Right lobe of liver (tissue), 6 donors: ENCODE data around the gene PRKD2. TPM values are rescaled to one million over a fixed set of nuclear protein-coding genes. Genes with fewer than 3 reads are reported as not detected.

Experiments used
- ATAC-seq, 4 donors: fragments of 200-7000 bp; cut with Tn5 transposase; one replicate each; pipeline ENCODE4 v1.9.1; 2020; ENCODE audit warnings: mild to moderate bottlenecking in 4 of 4, moderate library complexity in 4 of 4
- DNase-seq, 3 donors: peaks; one replicate each; pipeline ENCODE4 v3.0.0-alpha.2; 2020
- H3K27ac ChIP-seq, 3 donors: fragments of 200-600 bp; one replicate each; pipeline ENCODE4 v1.8.0; 2022
- H3K27me3 ChIP-seq, 2 donors: fragments of 200-600 bp; one replicate each; pipeline ENCODE4 v1.8.0; 2022
- H3K36me3 ChIP-seq, 4 donors: fragments of 200-600 bp; sonication (generic) in 1 of 4; one replicate each; pipeline versions ENCODE4 v1.5.1 to v1.8.0; 2017 to 2022; ENCODE audit warnings: control low read depth in 1 of 4
- H3K4me1 ChIP-seq, 4 donors: fragments of 200-600 bp; sonication (generic) in 1 of 4; one replicate each; pipeline versions ENCODE4 v1.5.1 to v1.8.0; 2017 to 2022; ENCODE audit warnings: control low read depth in 1 of 4
- H3K4me3 ChIP-seq, 3 donors: fragments of 200-600 bp; one replicate each; pipeline ENCODE4 v1.8.0; 2022
- H3K9me3 ChIP-seq, 4 donors: fragments of 200-600 bp; sonication (generic) in 1 of 4; one replicate each; pipeline versions ENCODE4 v1.5.1 to v1.8.0; 2017 to 2022; ENCODE audit warnings: control low read depth in 1 of 4
- CTCF ChIP-seq, 4 donors: fragments of 200-600 bp in 3 of 4; fragments of 450-650 bp in 1 of 4; IDR thresholded peaks; one replicate each; pipeline versions ENCODE4 v1.5.1 to v1.8.0; 2016 to 2022; ENCODE audit warnings: antibody characterized with exemption in 4 of 4, mild to moderate bottlenecking in 2 of 4
- POLR2A ChIP-seq: fragments of 450-650 bp; IDR thresholded peaks from one replicate; pipeline ENCODE4 v1.6.1; 2017; ENCODE audit warnings: antibody characterized with exemption, mild to moderate bottlenecking
- WGBS: methylation state at CpG from one replicate; pipeline ENCODE4 v1.1.6; 2018; ENCODE audit warnings: low coverage, low lambda C conversion rate; ENCODE audit not compliant: insufficient coverage; ENCODE audit errors: missing lambda C conversion rate; 5-methylcytosine and 5-hydroxymethylcytosine counted together
- intact Hi-C, 2 donors: fragments of 100-400 bp; cut with DNase I; formaldehyde crosslinking; loops; one replicate each; pipeline versions ENCODE4 v1.11.2 to v1.14.1; 2022
- total RNA-seq, 6 experiments: library from RNA; depleted of rRNA in 2 of 6; stranded (reverse); fragments of >200 nt in 2 of 6; fragmentation: NEBNext Ultra II Directional in 3 of 6; extraction: Animal tissue kit (Norgen Biotek cat#: 25700) in 3 of 6; gene quantifications; one replicate each; pipeline versions ENCODE4 v1.1.0 to v1.2.4, GENCODE V29; 2016 to 2023
- donor health status: DM: no; HTN: yes; CAD: no.
- donor health status: DM: no; HTN: no; CAD: no.
- donor health status: DM: no; HTN: no; CAD: no.
- donor health status: DM: no; HTN: yes; CAD: no.
- donor health status: DM: no; HTN: yes; CAD: no.

The PRKD2 gene
- total RNA-seq, 6 experiments from 2014 or later: 15.1 to 20.2 (median 16.9) TPM

GRCh38 chr19:46693760-46694159, 23.2 kb downstream of the PRKD2 start:
- DNase-seq (no peak), ATAC-seq (no peak)
- Histone ChIP-seq H3K4me3 (no peak overlapping the region), H3K36me3 (peaks cover 0 to 86% (median 45%) of the 10 kb centered on the region in 4 donors), H3K27ac (no peak overlapping the region), H3K4me1 (no peaks in the 10 kb centered on the region), H3K27me3 (no peaks in the 10 kb centered on the region), H3K9me3 (no peaks in the 10 kb centered on the region)
- 100% methylated on average over 8 of the region's 22 CpGs for WGBS
- intact Hi-C loops: no loop called here
- TF ChIP-seq POLR2A: no peak
- no peak for TF ChIP-seq CTCF (IDR thresholded peaks at IDR 0.05)

- Histone ChIP-seq H3K4me1 (no peaks in the 10 kb centered on the region), H3K36me3 (peaks cover 0 to 88% (median 40%) of the 10 kb centered on the region in 4 donors), H3K27ac (no peak overlapping the region), H3K27me3 (no peaks in the 10 kb centered on the region), H3K9me3 (no peaks in the 10 kb centered on the region), H3K4me3 (no peak overlapping the region)
- 94% methylated on average over 4 of the region's 4 CpGs for WGBS
- intact Hi-C loops: no loop called here
- DNase-seq (no peak), ATAC-seq (no peak)
- no peak for TF ChIP-seq POLR2A
- TF ChIP-seq CTCF (IDR thresholded peaks at IDR 0.05): no peak
Measured at GRCh38 chr19:46692918-46693722, 23.8 kb downstream of the PRKD2 start.

GRCh38 chr19:46691948-46692347, 25.0 kb downstream of the PRKD2 start:
- no peaks in the 10 kb centered on the region for H3K4me1 ChIP-seq
- peaks cover 0 to 96% (median 39%) of the 10 kb centered on the region in 4 donors for H3K36me3 ChIP-seq
- no peaks in the 10 kb centered on the region for H3K9me3 ChIP-seq
- H3K27ac ChIP-seq: no peak overlapping the region
- no peak overlapping the region for H3K4me3 ChIP-seq
- WGBS: no CpG with 5 or more reads among the region's 2 CpGs
- intact Hi-C loops: no loop called here
- ATAC-seq: no peak
- no peak for TF ChIP-seq CTCF (IDR thresholded peaks at IDR 0.05)
- no peak for TF ChIP-seq POLR2A
- no peak for DNase-seq
- no peaks in the 10 kb centered on the region for H3K27me3 ChIP-seq

- no peak for TF ChIP-seq POLR2A
- no peak for TF ChIP-seq CTCF (IDR thresholded peaks at IDR 0.05)
- Histone ChIP-seq H3K27ac (no peak overlapping the region), H3K27me3 (no peaks in the 10 kb centered on the region), H3K4me1 (no peaks in the 10 kb centered on the region), H3K36me3 (peaks cover 0 to 95% (median 34%) of the 10 kb centered on the region in 4 donors), H3K4me3 (no peak overlapping the region), H3K9me3 (no peaks in the 10 kb centered on the region)
- WGBS: 50% methylated on average over 2 of the region's 2 CpGs
- DNase-seq (no peak), ATAC-seq (no peak)
- intact Hi-C loops: no loop called here
Measured at GRCh38 chr19:46691104-46691503, 25.8 kb downstream of the PRKD2 start.
